Peyer's patch (tissue), 4 donors: Measurements from ENCODE around the gene HOXA5.

Experiments
- POLR2A ChIP-seq, 2 donors: fragments of 450-650 bp; IDR thresholded peaks; one replicate each; pipeline ENCODE4 v1.5.1; 2017; ENCODE audit warnings: antibody characterized with exemption in 2 of 2, mild to moderate bottlenecking in 2 of 2, moderate library complexity in 2 of 2
- TF ChIP-seq, protein P1 (sequence below), 6 experiments: fragments of 450-650 bp in 4 of 6; fragments of 200-600 bp in 2 of 6; sonication (generic) in 1 of 6; IDR thresholded peaks; one replicate each; pipeline ENCODE4 v1.5.1; 2017 to 2019; ENCODE audit warnings: antibody characterized with exemption in 6 of 6, mild to moderate bottlenecking in 3 of 6, moderate library complexity in 1 of 6

DNA sequence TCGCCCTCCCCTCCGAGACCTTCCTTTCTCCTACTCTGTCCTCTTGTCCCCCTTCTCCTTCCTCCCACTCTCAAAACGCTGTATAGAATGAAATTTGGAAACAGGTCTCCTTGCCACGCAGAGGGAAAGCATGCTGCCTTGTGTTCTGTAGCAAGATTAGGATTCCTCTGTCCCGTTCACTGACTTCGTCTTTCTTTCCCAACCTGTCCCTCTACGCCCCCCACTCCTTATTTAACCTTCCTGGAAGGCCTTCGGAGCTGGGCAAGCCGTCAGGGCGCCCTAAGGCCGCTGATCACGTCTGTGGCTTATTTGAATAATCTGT, 20.5 kb upstream of the HOXA5 start:
- TF ChIP-seq, protein P1, sequence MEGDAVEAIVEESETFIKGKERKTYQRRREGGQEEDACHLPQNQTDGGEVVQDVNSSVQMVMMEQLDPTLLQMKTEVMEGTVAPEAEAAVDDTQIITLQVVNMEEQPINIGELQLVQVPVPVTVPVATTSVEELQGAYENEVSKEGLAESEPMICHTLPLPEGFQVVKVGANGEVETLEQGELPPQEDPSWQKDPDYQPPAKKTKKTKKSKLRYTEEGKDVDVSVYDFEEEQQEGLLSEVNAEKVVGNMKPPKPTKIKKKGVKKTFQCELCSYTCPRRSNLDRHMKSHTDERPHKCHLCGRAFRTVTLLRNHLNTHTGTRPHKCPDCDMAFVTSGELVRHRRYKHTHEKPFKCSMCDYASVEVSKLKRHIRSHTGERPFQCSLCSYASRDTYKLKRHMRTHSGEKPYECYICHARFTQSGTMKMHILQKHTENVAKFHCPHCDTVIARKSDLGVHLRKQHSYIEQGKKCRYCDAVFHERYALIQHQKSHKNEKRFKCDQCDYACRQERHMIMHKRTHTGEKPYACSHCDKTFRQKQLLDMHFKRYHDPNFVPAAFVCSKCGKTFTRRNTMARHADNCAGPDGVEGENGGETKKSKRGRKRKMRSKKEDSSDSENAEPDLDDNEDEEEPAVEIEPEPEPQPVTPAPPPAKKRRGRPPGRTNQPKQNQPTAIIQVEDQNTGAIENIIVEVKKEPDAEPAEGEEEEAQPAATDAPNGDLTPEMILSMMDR (IDR thresholded peaks at IDR 0.05), result no peak
- no peak for TF ChIP-seq POLR2A (IDR thresholded peaks at IDR 0.05)
